KBM-7 (cell line): ENCODE results near the gene BABAM2.
"Not testable (repeated sequence)": the region's sequence is repeated elsewhere in the genome, so short reads cannot be mapped to it uniquely, and the experiment has no call there.

Source experiments
- DNase-seq: peaks from one replicate; pipeline ENCODE4 v3.0.0-alpha.2; 2015
- in situ Hi-C: fragments of 300-500 bp; cut with MboI; formaldehyde crosslinking; loops from 2 replicates; pipeline ENCODE4 v1.14.3; 2020; ENCODE audit warnings: low sequenced_read_pairs, low pct_unique_long_range_greater_than_20kb, mixed read lengths

BABAM2 gene

DNA sequence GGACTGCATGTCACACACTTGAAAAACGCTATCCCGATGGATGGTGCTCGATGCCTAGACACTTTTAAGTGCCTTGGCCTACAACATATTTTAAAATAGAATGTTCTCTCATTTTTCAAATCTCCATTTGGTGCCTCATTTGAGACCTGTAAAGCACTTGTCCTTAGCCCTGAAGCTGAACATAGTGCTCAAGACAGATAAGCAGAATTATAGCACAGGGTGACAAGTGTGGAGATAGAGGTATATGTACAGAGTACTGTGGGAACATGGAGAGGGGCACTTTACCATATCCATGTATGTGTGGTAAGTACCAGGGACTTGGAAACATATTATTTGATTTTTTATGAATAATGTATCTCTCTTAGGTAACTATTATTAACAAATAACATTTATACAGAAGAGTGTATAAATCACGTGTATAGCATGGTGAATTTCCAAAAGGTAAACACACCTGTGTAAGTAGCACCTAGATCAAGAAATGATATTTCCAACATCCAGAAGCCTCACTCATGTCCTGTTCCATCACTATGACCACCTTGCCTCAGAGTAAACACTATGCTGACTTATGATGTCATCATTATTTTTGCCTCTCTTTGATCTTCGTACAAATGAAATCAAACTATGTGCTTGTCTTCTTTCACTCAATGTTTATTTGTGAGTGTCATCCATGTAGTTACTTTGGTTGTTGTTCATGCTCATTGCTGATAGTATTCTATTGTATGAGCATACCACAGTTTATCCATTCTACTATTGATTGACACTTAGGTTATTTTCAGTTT lies 103.6 kb downstream of the BABAM2 start:
- no peak for DNase-seq
- in situ Hi-C loops, result no loop called here

DNA sequence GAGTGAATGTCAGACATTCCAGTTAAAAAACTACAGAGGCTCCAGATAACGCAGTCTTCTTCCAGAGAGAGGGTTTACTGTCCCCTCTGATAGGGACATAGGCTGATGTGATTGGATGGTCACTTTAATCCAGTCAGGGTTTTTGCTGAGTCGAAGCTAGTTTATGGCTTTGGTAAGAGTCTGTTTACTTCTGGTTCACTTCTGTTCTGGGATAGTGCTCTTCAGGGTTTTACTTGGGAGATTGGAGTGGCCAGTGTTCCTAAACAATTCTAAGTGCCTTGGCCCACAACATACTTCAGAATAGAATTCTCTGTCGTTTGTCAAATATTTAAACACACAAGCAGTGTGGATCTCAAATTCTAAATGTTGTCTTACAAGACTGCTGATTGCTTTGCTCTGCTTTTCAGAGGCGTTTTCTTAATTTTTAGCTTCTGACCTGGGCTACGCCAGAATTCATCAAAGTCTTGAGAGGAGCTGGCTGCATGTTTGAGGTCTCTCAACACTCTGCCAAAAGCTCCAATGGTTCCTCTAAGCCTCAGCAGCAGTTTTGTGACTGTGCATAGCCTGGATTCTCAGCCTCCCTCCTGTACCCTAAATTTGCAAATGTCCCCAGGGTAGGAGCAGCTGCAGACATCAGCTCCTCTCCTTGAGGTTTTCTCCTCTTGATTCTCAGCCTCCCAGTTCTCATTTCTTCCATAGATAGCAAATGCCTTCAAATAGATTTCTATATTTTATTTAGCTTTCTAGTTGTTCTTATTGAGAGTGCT lies 105.8 kb downstream of the BABAM2 start:
- in situ Hi-C loops, result no loop called here

DNA sequence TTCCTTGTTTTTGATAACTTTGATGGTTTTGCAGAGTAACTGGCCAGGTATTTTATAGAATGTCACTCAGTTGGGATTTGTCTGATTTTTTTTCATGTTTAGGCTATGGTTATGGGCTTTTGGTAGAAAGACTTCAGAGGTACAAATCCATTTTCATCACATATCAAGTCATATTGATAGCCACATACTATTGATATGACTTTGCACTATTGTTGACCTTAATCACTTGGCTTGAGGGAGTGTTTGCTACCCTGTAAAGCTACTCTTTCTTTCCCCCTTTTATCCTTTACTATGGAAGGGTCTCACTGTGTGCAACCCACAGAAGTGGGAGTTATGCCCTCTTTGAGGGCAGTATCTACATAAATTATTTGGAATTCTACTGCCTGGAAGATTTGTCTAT lies 109.8 kb downstream of the BABAM2 start:
- in situ Hi-C loops, result no loop called here
- DNase-seq, result no peak

More for the DNA sequence above, 105.8 kb downstream of the BABAM2 start:
- no peak for DNase-seq

DNA sequence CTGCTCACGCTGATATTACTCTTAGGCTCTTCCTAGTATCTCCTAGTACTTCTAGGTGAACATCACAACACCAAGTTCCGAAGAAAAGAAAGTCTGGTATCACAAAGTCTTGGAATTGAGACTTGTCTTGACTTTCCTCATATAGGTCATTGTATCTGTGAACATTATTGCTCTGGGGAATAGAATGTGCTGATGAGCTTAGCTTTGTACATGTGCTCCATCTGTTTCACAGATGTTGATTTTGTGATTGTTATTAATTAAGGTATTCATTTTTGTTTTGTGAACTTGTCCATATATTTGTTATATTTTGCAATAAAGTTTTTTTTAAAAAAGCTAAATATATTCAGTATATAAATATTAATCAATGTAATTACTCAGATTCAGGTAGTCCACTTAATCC lies 111.7 kb downstream of the BABAM2 start:
- in situ Hi-C loops, result no loop called here
- no peak for DNase-seq

DNA sequence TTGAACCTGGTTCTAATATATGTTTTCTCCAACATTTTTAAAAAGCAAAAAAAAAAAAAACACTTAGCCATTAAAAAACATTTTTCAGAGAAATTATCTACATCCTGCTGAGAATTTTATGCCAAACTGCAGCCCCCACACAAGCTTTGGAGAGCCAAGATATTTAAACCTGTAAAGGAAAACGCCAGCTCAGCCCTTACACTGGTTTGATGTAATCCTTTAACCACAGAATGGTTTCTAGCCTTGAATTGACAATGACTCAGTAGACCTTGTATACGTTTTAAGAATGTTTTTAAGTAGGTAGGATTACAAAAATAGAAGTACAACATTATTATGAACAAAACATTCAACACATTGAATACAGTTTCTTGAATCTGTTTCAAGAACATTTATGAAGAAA lies 113.6 kb downstream of the BABAM2 start:
- in situ Hi-C loops, result no loop called here
- no peak for DNase-seq

DNA sequence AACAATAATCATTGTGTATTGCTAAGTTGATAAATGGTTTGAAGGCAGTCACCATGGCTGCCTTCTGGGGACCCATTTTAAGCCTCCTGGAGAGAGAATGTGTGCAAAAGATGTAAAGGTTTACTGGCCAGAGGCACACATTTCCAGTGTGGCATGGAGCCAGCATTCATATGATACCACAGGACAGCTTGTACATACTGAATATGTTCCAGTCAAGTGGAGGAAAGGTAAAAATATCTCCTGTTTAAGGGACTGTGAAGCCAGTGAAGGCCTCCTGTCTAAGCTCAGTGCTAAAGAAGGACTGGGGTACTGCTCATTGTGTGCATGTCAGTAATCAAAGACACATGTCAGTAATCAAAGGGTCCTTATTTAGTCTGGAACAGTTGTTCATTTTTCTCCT lies 119.2 kb downstream of the BABAM2 start:
- in situ Hi-C loops, result no loop called here
- no peak for DNase-seq

DNA sequence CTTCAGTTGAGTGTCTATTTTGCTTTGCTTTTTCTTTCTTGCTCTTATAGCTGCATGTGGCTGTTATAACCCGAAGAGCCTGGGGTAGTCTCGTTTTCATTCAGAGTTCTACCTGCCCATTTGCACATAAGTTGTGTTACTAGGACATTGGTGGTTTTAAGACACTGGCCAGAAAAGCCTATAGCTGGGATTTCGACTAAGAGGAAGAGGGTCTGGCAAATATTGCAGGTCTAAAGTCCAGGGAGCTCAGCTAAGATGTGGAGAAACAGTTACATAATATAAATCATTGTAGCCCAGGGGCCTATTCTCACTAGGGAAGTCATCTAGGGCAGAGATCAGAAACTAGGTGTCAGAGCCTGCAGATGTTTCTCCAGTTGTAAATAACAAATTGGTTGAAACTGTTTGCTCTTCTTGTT lies 120.8 kb downstream of the BABAM2 start:
- in situ Hi-C loops, result no loop called here
- no peak for DNase-seq

DNA sequence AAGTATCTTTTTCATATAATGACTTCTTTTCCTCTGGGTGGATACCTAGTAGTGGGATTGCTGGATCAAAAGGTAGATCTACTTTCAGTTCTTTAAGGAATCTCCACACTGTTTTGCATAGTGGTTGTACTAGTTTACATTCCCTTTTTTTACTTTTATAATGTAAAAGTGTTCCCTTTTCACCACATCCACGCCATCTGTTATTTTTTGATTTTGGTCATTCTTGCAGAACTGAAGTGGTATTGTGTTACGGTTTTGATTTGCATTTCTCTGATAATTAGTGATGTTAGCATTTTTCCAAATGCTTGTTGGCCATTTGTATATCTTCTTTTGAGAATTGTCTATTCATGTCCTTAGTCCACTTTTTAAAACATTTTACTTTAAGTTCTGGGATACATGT lies 127.9 kb downstream of the BABAM2 start:
- DNase-seq, in situ Hi-C loops: not testable (repeated sequence)

DNA sequence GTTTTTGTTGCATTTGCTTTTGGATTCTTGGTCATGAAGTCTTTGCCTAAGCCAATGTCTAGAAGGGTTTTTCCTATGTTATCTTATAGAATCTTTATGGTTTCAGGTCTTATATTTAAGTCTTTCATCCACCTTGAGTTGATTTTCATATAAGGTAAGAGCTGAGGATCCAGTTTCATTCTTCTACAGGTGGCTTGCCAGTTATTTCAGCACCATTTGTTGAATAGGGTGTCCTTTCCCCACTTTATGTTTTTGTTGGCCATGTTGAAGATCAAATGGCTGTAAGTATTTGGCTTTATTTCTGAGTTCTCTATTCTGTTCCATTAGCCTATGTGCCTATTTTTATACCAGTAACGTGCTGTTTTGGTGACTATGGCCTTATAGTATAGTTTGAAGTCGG lies 129.0 kb downstream of the BABAM2 start:
- in situ Hi-C loops, DNase-seq: not testable (repeated sequence)

DNA sequence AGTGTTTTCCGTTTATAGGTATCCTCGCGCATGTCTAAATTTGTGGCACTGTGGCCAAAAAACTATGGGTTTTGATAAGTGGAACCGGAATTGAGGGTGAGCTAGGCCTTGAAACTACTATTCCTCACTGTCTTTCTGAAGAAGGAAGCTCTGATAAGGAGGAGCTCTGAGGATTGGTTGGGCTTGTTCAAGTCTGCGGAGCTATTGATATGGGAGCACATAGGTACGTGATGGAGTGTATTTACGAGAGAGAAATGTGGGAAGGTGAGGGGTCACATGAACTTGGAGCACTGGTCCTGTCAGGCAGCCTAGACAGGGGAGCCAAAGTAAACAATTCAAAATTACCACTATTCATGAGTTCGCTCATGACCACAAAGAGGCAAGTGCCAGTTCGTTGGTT lies 131.4 kb downstream of the BABAM2 start:
- in situ Hi-C loops, result no loop called here
- DNase-seq, result no peak

DNA sequence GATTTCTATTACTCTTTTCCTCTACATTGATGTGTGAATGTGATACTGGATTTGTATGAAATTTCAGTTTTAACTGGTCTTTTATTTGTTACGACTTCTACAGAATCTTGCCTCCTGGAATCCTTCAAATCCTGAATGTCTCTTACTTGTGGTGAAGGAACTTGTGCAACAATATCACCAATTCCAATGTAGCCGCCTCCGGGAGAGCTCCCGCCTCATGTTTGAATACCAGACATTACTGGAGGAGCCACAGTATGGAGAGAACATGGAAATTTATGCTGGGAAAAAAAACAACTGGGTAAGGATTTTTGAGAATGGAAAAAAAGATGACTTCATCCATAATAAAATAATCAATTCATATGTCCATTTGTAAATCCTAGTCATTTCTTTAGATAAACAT lies 134.6 kb downstream of the BABAM2 start:
- in situ Hi-C loops, result no loop called here
- DNase-seq, result no peak

DNA sequence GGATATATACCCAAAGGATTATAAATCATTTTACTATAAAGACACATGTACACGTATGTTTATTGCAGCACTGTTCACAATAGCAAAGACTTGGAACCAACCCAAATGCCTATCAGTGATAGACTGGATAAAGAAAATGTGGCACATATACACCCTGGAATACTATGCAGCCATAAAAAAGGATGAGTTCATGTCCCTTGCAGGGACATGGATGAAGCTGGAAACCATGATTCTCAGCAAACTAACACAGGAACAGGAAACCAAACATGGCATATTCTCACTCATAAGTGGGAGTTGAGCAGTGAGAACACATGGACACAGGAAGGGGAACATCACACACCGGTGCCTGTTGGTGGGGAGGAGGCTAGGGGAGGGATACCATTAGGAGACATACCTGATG lies 135.7 kb downstream of the BABAM2 start:
- in situ Hi-C loops, DNase-seq: not testable (repeated sequence)

DNA sequence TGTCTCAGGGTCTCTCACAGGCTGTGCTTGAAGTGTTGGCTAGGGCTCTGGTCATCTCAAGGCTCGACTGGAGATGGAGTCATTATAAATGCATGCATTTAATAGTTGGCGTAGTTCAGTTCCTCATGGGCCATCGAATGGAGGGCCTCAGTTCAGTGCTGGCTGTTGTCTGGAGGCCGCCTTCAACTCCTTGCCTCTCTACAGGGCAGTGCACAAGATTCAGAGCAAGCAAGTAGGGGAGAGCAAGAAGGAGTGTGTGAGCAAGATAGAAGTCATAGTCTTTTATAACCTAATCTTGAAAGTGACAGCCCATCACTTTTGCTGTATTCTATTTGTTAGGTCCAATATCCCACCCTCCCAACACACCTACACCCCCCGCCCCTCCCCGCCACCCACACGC lies 137.5 kb downstream of the BABAM2 start:
- DNase-seq, result no peak
- in situ Hi-C loops, result no loop called here

DNA sequence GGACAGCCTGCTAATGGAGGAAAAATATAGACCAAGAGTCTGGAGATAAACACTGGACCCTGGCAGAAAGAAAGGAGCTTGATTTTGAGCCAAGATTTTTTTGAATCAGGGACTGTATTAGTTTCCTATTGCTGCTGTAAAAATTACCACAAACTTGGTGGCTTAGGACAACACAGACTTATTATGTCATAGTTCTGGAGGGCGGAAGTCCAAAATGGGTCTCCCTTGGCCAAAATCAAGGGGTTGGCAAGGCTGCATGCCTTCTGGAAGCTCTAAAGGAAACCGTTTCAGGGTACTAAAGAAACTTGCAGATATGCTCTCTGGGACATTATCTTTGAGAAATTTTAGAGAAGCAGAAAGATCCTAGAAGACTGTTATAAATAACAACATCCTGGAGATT lies 140.1 kb downstream of the BABAM2 start:
- DNase-seq, result no peak
- in situ Hi-C loops, result no loop called here

DNA sequence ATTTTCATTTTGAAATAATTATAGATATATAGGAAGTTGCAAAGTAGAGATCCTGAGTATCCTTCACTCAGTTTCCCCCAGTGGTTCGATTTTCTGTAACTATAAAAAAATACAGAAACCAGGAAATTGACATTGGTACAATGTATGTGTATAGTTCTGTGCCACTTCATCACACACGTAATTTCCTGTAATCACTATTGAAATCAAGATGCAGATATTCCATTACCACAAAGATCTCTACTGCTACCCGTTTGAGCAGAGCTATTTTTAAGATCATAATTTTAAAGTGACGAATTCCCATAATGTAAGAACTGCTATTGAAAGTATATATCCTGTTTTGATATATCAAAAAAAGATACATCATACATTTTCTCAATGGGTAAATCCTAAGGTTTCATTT lies 142.3 kb downstream of the BABAM2 start:
- no peak for DNase-seq
- in situ Hi-C loops, result no loop called here

DNA sequence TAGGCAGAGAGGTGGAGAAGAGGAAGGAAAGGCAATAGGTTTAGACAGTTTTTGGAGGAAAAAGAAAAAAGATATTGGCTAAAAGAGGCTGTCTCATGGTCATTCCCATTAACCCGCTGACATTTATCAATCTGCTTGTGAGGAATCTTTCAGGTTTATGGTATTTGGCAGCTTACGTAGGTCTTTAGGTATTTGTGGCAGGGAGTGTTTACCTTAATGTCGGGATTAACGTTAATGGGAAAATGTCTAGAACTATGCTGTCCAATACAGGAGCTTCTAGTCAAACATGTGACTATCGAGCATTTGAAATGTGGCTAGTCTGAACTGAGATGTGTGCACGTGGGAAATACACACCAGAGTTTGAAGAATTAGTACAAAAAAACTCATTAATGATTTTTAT lies 144.2 kb downstream of the BABAM2 start:
- in situ Hi-C loops, result no loop called here
- DNase-seq, result no peak

DNA sequence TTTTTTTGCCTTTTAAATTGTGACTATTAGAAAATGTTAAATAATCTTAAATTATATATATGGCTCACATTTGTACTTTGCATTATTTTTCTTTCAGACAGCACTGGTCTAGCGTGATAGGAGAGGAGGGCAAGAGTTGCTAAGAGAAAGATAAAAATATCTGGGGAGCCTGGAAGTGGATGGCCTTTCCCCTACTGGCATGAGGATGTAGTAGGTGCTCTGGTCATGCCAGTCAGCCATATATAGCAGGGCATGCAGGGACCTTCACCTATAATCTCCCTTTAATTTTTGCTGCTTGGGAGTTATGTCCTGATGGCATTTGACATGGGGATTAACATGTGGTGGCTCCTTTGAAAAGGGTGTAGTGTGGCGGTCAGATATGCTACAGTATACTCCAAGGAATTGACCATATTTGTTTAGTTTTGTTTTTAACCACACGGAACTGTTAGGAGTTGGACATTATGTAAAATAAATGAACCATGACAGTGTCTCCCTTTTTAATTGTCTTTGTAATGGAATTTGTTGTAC lies 144.7 kb downstream of the BABAM2 start:
- in situ Hi-C loops, result no loop called here
- no peak for DNase-seq

DNA sequence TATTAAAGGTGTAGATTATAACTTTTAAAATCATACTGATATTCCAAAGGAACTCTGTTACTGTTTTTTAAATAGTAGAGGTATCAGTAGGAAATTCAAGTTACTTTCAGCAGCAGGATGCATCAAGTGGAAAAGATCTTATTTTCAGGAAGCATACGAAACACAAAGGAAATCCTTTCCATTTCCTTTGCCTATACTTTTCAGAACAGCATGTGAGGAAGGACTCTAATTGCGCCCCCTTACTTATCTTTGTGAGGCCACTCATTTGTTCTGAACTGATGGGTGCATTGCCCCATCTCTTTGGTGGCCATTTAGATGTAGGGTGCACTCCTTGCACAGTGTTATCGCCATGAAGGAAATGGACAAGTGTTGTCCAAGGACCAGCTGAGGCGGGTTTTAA lies 145.3 kb downstream of the BABAM2 start:
- DNase-seq, result no peak
- in situ Hi-C loops, result no loop called here

DNA sequence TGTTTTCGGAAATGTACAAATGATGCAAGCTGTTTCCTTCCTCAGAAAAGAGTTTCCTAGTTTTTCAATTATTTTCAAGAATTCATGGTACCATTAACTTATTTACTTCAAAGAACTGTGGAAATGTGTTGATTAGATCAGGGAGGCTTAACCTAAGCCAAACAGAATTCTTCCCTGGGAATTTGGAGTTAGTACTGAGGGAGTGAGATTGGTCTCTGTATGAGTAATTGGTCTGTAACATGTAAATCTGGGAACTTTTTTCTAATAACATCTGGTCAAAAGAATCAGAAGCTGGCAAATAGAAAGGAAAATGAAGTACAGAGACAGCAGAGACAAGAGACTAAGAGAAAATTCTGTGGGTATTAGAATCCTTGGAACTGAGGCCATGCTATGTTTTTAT lies 145.8 kb downstream of the BABAM2 start:
- in situ Hi-C loops, result no loop called here
- DNase-seq, result no peak

DNA sequence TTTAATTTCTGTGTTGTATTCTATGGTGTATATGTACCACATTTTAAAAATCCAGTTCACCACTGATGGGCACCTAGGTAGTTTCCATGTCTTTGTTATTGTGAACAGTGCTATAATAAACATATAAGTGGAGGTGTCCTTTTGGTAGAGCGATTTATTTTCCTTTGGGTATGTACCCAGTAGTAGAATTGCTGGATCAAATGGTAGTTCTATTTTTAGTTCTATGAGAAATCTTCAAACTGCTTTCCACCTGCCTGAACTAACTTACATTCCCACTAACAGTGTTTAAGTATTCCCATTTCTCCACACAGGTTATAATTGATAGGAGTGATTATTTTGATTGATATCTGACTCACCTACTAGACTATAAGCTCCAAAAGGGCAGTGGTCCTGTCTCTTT lies 148.2 kb downstream of the BABAM2 start:
- no peak for DNase-seq
- in situ Hi-C loops, result no loop called here
